Activated CD8-positive, alpha-beta T cell treated with anti-CD3 and anti-CD28 coated beads for 36 hours (primary cell): ENCODE measurements around the gene TTC39C. TPM values are rescaled to one million over a fixed set of nuclear protein-coding genes. Genes with fewer than 3 reads are reported as not detected.

Source experiments
- ATAC-seq: fragments of 200-7000 bp; cut with Tn5 transposase; one replicate; pipeline ENCODE4 v1.10.0; 2021; ENCODE audit warnings: mild to moderate bottlenecking, moderate library complexity
- CTCF ChIA-PET: fragments of 350-600 bp; sonication (Branson Sonifier 250); formaldehyde crosslinking; loops from one replicate; lab custom pipeline; 2021; ENCODE audit warnings: antibody characterized with exemption; lab: Charles Lee
- POLR2A ChIA-PET: fragments of 350-600 bp; sonication (Branson Sonifier 250); formaldehyde crosslinking; loops from one replicate; lab custom pipeline; 2021; ENCODE audit warnings: antibody characterized with exemption; lab: Charles Lee
- DNase-seq: peaks from one replicate; pipeline ENCODE4 v3.0.0-alpha.2; 2020
- H3K27ac Mint-ChIP-seq: one replicate; pipeline ENCODE4 v1.8.0; 2021; ENCODE audit warnings: mild to moderate bottlenecking, mixed read lengths
- H3K27me3 Mint-ChIP-seq: one replicate; pipeline ENCODE4 v1.8.0; 2021; ENCODE audit warnings: mixed read lengths
- H3K36me3 Mint-ChIP-seq: one replicate; pipeline ENCODE4 v1.8.0; 2021; ENCODE audit warnings: low read depth, mixed read lengths
- H3K4me1 Mint-ChIP-seq: one replicate; pipeline ENCODE4 v1.8.0; 2021; ENCODE audit warnings: low read depth, mixed read lengths
- H3K4me3 Mint-ChIP-seq: one replicate; pipeline ENCODE4 v1.8.0; 2021; ENCODE audit warnings: mild to moderate bottlenecking, moderate library complexity, mixed read lengths
- H3K9me3 Mint-ChIP-seq: one replicate; pipeline ENCODE4 v1.8.0; 2021; ENCODE audit warnings: mixed read lengths
- intact Hi-C: fragments of 100-400 bp; cut with micrococcal nuclease; formaldehyde crosslinking; loops from one replicate; pipeline ENCODE4 v1.10.0; 2022
- total RNA-seq, 2 experiments: library from RNA; stranded (reverse); gene quantifications; one replicate each; pipeline ENCODE4 v1.2.3, GENCODE V29; 2021
- TF ChIP-seq, protein P1 (sequence below): fragments of 200-600 bp; IDR thresholded peaks from one replicate; pipeline ENCODE4 v1.8.0; 2022; ENCODE audit warnings: antibody characterized with exemption, mild to moderate bottlenecking

The TTC39C gene
- total RNA-seq, 2 experiments from 2014 or later, result 37.9 to 43.0 TPM

DNA sequence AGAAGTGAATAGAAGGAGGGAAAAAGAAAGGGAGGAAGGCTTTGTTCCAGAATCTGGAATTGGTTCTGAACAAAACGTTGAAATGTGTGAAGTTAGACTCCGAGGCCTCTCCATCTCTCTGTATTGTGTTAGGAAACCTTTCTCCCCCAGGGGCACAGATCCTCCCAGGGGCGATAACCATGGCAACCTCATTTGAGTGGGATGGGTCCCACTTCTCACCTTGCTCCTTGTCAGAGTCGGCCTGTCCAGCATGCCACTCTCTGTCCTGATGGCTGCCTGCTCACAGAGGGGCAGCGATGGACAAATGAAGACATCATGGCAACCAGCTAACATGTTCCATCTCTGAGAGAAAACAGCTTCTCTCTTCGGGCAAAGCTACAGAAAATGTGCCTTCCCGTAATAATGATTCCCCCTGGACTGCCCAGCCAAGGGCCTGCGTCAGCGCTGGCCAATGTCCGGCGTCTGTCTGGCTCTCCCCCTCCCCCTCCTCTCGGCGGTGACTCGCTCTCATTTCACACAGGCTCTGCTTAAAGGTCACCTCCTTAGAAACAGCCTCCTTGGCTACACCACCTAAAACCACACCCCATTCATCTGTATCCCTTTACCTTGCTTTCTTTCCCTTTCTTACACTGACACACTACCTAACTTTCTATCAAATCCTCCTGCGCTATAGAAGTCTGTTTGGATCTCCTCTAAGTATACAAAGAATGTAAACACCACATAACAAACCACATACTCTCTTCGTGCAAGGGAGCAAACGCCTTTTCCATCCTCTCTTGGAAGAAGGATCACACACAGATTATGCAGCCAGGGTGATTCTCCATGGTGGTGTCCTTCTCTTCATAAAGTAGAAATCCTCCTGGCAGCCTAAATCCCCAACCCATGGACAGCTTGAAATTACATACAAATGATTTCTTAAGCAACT lies 32.1 kb upstream of the TTC39C start:
- Mint-ChIP-seq H3K27me3 (no peaks in the 10 kb centered on the region), H3K4me1 (peaks cover 43% of the 10 kb centered on the region), H3K27ac (no peak overlapping the region), H3K9me3 (peaks cover 6% of the 10 kb centered on the region), H3K4me3 (no peak overlapping the region), H3K36me3 (peaks cover 7% of the 10 kb centered on the region)
- ATAC-seq, result no peak
- POLR2A ChIA-PET, result interaction anchor here (0.8 to 1.4 kb wide), 2 partner anchors 15 to 107 kb away, joined by 3 read pairs; no protein-coding TSS in a partner anchor
- peak; percentile 41 for DNase-seq
- intact Hi-C loops, result no loop called here
- TF ChIP-seq, protein P1, sequence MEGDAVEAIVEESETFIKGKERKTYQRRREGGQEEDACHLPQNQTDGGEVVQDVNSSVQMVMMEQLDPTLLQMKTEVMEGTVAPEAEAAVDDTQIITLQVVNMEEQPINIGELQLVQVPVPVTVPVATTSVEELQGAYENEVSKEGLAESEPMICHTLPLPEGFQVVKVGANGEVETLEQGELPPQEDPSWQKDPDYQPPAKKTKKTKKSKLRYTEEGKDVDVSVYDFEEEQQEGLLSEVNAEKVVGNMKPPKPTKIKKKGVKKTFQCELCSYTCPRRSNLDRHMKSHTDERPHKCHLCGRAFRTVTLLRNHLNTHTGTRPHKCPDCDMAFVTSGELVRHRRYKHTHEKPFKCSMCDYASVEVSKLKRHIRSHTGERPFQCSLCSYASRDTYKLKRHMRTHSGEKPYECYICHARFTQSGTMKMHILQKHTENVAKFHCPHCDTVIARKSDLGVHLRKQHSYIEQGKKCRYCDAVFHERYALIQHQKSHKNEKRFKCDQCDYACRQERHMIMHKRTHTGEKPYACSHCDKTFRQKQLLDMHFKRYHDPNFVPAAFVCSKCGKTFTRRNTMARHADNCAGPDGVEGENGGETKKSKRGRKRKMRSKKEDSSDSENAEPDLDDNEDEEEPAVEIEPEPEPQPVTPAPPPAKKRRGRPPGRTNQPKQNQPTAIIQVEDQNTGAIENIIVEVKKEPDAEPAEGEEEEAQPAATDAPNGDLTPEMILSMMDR, result no peak
- CTCF ChIA-PET, result interaction anchor here (1.1 kb wide), 1 partner anchor 8 kb away, joined by 3 read pairs; no protein-coding TSS in a partner anchor

DNA sequence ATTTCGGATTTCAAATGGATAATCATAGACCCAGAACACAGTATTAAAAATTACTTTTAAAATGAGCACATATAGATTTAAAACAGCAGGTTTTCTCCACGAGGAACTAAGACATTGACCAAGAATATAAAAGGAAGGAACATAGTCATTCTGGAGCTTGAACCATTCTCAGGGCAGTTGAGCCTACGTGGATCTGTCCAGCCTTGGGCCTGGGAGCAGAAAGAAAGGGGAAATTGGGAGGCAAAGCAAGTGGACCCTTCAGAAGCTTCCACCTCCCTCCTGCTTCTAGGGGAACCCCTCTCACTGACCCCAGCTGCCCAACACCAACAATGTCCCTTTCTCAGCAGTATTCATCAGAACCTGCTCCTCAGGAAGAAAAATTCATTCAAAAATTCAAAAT lies 31.4 kb upstream of the TTC39C start:
- ATAC-seq (no peak), DNase-seq (no peak)
- ChIA-PET CTCF (interaction anchor here (1.1 kb wide), 1 partner anchor 9 kb away, joined by 3 read pairs; no protein-coding TSS in a partner anchor), POLR2A (interaction anchor here (0.8 to 1.4 kb wide), 2 partner anchors 15 to 106 kb away, joined by 3 read pairs; no protein-coding TSS in a partner anchor)
- Mint-ChIP-seq H3K27ac (no peak overlapping the region), H3K4me3 (no peak overlapping the region), H3K36me3 (peaks cover 7% of the 10 kb centered on the region), H3K27me3 (no peaks in the 10 kb centered on the region), H3K9me3 (peaks cover 4% of the 10 kb centered on the region), H3K4me1 (peaks cover 41% of the 10 kb centered on the region)
- TF ChIP-seq, protein P1, result no peak
- intact Hi-C loops, result no loop called here

DNA sequence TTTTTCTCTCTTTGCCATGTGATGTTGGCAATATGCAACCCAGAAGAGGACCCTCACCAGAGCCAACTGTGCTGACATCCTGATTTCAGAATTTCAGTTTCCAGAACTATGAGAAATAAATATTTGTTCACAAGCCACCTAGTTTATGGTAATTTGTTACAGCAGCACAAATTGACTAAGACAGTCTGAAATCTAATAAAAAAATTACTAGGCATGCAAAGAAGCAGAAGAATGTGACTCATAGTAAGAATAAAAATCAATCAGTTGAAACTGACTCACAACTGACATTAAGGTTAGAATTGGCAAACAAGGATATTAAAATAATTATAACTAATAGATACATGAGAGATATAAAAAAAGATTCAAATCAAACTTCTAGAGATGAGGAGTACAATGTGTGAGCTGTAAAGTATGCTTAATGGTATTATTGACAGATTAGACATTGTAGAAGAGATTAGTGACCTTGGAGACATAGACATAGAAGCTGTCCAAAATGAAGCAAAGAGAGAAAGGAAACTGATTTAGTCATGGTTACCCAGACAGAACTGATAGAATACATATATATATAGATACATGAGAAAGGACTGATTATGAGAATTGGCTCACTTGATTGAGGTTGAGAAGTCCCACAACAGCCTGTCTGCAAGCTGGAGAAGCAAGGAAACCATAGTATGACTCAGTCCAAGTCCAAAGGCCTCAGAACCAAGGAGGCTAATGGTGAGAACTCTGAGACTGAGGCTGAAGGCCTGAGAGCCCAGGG lies 27.8 kb upstream of the TTC39C start:
- POLR2A ChIA-PET, result interaction anchor here (1.2 to 1.3 kb wide), 2 partner anchors 16 to 69 kb away, joined by 3 to 5 read pairs; no protein-coding TSS in a partner anchor
- CTCF ChIA-PET, result interaction anchor here (1.4 kb wide), 1 partner anchor 9 kb away, joined by 5 read pairs; no protein-coding TSS in a partner anchor
- ATAC-seq, result peak; percentile 72

DNA sequence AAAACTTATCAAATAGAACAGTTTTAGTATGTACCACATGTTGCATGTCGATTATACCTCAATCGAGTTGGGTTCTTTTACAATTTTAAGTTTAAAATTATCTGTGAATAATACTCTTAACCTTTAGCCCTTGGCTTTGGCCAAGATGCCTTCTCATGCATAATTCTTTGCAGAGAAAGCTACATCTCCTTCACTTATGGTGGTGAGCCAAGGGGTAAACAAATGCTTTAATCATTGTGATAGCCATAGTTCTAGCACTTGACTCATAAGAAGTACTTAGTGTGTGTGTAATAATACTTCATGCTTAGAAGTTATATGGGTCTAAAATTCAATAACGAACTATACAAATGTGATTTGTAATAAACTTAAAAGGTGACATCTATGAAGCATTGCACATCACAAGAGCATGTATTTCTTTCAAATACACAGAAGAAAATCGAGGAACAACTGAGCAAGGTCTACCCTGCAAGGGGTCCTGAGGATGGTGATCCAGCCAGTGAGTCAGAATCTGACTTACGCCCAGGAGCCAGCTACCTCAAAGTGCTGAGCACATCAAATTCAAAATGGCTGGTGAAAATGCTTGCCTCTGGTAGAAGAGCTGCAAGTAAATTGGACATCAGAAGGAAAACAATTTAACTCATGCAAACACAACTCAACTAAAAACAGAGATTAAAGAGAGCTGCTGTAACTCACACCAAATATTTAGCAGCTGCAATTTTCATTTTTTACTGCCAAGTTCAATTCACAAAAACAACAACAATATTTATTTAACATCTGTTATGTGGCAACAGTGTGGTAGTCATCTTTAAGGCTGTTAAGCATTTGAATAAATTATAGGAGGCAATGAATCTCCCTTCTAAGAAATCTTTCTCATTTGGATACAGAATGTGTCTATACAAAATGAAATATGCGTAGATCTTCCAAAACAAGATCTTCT lies 23.8 kb upstream of the TTC39C start:
- POLR2A ChIA-PET, result interaction anchor here (0.7 to 1.0 kb wide), 2 partner anchors 20 to 22 kb away, joined by 3 read pairs; no protein-coding TSS in a partner anchor
- peaks cover 8% of the 10 kb centered on the region for H3K36me3 Mint-ChIP-seq
- TF ChIP-seq, protein P1, result no peak
- no peak overlapping the region for H3K27ac Mint-ChIP-seq
- peaks cover 68% of the 10 kb centered on the region for H3K4me1 Mint-ChIP-seq
- intact Hi-C loops, result no loop called here
- ATAC-seq, result no peak
- peaks cover 4% of the 10 kb centered on the region for H3K9me3 Mint-ChIP-seq
- CTCF ChIA-PET, result interaction anchor here (0.8 to 4.1 kb wide), 4 partner anchors 15 to 24 kb away, joined by 3 to 12 read pairs (median 3); no protein-coding TSS in a partner anchor
- no peaks in the 10 kb centered on the region for H3K27me3 Mint-ChIP-seq
- no peak overlapping the region for H3K4me3 Mint-ChIP-seq
- no peak for DNase-seq

More for the DNA sequence above, 27.8 kb upstream of the TTC39C start:
- Mint-ChIP-seq H3K9me3 (peaks cover 4% of the 10 kb centered on the region), H3K27ac (peak overlapping the region; percentile 75), H3K27me3 (no peaks in the 10 kb centered on the region), H3K36me3 (peaks cover 8% of the 10 kb centered on the region), H3K4me3 (no peak overlapping the region), H3K4me1 (peaks cover 53% of the 10 kb centered on the region)
- intact Hi-C loops, result no loop called here
- DNase-seq, result no peak
- TF ChIP-seq, protein P1, result no peak
